Left colon (tissue), 2 donors: Measurements from ENCODE around the gene G0S2. TPM values are rescaled to one million over a fixed set of nuclear protein-coding genes. Genes with fewer than 3 reads are reported as not detected.
"Not testable (repeated sequence)": the region's sequence is repeated elsewhere in the genome, so short reads cannot be mapped to it uniquely, and the experiment has no call there.

ENCODE experiments used
- ATAC-seq: fragments of 200-7000 bp; cut with Tn5 transposase; one replicate; pipeline ENCODE4 v1.9.1; 2020; ENCODE audit warnings: mild to moderate bottlenecking, moderate library complexity
- DNase-seq, 2 donors: peaks; one replicate each; pipeline ENCODE4 v3.0.0-alpha.2; 2020
- intact Hi-C, 2 donors: fragments of 100-400 bp; cut with DNase I in 1 of 2; cut with micrococcal nuclease in 1 of 2; formaldehyde crosslinking; loops; one replicate each; pipeline versions ENCODE4 v1.11.2 to v1.14.0; 2022; cut with DNase I, micrococcal nuclease
- total RNA-seq, 2 donors: library from RNA; stranded (reverse); fragmentation: NEBNext Ultra II Directional; extraction: Animal tissue kit (Norgen Biotek cat#: 25700); gene quantifications; one replicate each; pipeline ENCODE4 v1.2.1, GENCODE V29; 2021
- donor health status: DM: no; HTN: no; CAD: no.
- donor health status: DM: yes; HTN: yes; CAD: no.

Gene G0S2
- total RNA-seq, 2 donors from 2014 or later = 4.4 to 5.9 TPM

DNA sequence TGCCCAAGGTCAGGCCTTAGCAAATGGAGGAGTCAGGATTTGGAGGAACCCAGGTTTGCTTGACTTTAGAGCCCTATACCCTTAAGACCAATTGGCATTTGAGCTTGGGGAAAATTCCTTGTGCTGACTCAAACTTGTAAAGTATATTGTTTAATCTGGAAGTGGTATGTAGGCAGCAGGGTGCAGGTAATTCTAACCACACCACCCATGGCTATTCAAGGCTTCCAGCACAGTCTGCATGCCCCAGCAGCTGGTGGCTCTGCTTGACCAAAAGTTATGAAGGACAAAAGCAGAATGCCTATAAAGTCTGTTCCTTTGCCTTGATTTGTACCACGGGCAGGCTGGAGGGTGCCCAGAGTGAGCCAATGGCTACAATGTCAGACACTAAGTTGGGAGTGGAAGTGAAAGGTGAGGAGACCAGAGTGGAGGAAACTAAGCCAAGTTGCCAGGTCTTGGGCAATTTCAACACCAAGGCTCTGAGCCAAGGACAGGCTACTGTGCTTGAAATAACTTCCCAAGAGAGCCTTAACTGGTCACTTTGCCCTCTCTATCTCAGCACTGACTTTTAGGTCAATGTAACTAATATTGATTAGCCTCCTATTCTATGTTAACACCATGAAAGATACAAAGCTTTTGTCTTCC lies 4.7 kb upstream of the G0S2 start:
- DNase-seq (no peak), ATAC-seq (peak; percentile 13)
- intact Hi-C loops = no loop called here

DNA sequence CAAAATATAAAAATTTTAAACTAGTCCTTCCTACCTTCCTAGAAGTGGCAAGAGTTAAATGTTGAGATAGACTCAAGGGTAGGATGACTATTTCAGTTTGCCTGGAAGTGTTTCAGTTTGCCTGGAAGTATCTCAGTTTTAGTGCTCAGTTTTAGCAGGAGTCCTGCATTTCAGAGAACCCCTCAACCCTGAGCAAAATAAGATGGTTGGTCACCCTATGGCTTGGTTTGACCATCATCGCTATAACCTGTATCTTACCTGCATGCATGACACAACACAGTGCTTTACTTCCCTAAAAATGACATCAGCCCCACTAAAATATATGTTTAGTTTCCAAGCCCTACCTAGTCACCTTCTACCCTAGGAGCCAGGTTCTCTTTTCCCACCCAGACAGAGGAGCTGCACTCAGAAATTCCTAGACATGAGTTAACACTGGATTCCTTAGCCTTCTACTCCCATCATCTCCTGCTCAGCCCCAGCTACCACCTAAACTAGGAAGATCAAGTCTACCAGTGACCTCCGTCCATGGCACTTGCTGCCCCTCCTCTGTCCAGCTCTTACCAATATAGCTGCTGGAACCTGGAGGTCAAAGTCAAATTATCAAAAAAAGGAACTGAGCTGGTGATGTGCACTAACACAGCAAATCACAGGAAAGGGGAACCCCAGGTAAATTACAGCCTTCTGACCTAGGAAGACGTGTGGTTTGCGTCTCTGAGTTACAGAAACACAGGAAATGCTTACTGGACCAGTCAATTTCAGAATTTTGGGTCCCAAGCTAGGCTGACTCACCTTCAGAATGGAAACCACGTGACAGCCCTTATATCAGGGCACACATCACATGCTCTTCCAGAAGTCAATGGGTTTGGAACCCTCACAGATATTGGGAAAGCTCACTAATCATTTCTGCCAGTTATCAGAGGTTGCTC lies 2.2 kb upstream of the G0S2 start:
- ATAC-seq (no peak), DNase-seq (no peak)
- intact Hi-C loops = no loop called here

DNA sequence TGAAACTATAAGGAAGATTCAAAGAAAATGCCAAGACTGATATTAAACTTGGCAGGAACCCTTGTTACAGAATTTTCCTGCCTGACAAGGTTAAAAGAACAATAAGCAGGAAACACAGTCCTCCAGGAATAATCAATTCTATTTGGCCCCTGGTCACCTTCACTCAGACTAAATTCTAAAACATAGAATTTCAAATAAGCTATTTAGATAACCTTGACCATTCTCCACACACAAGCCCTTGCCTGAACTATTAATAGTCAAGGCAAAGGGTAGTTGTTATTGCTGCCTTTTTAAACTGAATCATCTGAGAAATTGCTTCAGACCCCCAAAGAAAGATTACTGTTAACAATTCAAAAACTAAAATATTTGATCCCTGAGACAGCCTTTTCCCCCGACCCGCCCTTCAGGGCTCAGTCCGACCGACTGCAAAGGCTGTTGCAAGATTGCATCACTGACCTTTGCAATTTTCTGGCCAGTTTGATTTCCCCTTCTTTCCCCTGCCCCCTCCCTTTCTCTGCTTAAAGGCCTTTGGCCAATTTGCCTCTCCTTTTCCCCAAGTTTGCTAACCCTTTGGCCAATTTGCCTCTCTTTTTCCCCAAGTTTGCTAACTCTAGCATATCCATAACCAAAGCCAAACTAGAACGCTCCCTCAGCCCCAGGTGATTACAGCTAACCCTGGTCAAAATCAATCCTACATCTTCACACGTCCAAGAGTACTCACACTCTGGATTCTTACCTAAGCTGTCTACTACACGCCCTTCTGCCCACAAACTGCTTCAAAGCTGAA lies 1.4 kb upstream of the G0S2 start:
- ATAC-seq (no peak), DNase-seq (no peak)
- intact Hi-C loops = no loop called here

DNA sequence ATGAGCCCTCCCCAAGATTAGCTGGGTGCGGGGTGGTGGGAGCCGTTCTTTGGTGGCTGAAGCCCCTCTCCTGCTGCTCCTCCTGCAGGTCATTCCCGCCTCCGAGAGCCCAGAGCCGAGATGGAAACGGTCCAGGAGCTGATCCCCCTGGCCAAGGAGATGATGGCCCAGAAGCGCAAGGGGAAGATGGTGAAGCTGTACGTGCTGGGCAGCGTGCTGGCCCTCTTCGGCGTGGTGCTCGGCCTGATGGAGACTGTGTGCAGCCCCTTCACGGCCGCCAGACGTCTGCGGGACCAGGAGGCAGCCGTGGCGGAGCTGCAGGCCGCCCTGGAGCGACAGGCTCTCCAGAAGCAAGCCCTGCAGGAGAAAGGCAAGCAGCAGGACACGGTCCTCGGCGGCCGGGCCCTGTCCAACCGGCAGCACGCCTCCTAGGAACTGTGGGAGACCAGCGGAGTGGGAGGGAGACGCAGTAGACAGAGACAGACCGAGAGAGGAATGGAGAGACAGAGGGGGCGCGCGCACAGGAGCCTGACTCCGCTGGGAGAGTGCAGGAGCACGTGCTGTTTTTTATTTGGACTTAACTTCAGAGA lies 448 bp downstream of the G0S2 start:
- DNase-seq (peak in 1 of 2 donors; percentile 45), ATAC-seq (peak; percentile 58)
- intact Hi-C loops = no loop called here

DNA sequence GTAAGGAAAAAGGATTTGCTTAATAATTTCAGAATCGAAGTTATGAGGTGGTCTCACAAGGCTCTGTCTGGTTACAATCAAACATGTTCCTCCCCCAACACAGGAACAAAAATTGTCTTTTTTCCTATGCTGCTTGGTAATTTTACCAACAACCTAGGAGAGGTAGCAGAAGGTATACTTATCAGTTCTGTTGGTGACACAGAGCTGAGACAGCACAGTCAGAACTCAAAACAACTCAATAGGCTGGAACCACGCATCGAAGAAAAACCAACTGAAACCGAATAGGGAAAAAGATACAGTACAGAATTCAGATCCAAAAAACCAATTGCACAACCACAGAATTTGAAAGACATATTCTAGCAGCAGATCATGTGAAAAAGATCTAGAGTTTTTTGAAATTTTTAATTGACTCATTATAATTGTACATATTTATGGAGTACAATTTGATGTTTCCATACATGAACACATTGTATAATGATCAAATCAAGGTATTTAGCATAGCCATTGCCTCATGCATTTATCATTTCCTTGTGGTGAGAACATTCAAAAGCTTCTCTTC lies 3.8 kb downstream of the G0S2 start:
- no peak for ATAC-seq
- DNase-seq = no peak
- intact Hi-C loops = no loop called here

DNA sequence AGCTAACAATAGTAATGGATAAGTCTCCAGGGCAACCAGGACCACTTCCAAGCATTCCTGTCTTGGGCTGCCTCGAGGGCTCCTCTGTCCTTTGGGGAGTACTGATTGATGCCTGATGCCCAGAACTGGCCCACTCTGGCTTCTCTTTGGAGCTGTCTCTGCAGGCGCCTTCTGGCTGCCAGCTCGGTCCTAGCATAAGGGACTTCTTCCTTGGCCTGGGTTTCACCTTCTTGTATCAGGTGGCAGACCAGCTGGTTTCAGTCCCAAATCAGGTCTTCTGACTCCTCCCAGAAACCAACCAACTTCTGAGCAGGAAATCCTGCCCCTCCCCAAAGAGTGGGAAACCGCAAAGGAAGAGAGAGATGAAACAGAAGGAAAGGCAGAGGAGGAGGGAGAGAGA lies 10.6 kb downstream of the G0S2 start:
- intact Hi-C loops = no loop called here
- ATAC-seq = no peak

DNA sequence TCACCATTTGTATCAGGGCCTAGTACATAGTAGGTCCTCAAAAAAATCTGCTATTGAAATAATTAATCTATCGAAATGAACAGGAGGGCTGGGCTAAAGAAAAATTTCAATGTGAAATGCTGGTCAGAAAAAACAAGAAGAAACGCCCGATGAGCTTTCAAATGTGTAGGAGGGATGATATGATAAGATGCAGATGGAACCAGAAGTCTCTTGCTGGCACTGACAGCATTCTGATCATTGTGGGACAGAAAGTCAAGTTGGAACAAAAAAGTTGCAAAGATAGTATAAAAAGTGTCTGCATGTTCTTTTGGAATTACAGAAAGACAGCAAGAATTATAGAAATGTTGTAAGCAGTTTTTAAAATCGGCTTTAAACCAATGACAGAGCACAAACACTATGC lies 11.1 kb downstream of the G0S2 start:
- DNase-seq = no peak
- intact Hi-C loops = no loop called here
- ATAC-seq = no peak

More for the DNA sequence above, 10.6 kb downstream of the G0S2 start:
- DNase-seq = no peak

DNA sequence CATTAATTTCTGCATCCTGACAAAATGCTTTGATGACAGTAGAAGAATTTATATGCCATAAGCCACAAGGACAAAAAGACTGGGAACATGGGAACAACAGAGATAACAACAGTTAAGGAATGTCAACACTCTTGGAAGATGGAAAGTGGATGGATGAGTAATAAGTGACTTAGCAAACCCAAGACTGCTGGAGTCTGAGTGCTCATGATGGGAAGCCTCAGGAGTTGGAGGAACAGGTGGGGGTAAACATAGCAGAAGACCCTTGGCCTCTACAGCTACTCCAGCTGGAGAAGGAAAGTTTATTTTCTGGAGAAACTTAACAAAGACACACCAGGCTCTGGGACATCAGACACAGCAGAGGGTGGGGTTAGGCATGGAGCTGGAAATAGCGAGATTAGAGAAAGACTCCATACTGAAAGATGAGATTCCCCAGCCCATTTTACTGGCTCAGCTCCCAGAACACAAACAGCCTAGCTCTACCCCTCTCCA lies 13.6 kb downstream of the G0S2 start:
- DNase-seq (no peak), ATAC-seq (no peak)
- intact Hi-C loops = no loop called here

DNA sequence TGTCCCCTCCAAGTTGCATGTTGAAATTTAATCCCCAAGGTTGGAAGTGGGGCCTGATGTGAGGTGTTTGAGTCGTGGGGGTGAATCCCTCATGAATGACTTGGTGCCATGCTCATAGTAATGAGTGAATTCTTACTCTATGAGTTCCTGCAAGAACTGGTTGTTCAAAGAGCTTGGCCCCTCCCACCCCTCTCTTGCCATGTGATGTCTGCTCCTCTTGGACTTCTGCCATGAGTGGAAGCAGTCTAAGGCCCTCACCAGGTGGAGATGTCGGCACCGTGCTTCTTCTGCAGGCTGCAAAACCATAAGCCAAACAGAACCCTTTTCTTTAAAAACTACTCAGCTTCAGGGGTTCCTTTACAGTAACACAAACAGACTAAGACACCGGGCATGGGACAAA lies 14.3 kb downstream of the G0S2 start:
- DNase-seq (peak in 1 of 2 donors; percentile 23), ATAC-seq (peak; percentile 74)
- intact Hi-C loops = no loop called here

DNA sequence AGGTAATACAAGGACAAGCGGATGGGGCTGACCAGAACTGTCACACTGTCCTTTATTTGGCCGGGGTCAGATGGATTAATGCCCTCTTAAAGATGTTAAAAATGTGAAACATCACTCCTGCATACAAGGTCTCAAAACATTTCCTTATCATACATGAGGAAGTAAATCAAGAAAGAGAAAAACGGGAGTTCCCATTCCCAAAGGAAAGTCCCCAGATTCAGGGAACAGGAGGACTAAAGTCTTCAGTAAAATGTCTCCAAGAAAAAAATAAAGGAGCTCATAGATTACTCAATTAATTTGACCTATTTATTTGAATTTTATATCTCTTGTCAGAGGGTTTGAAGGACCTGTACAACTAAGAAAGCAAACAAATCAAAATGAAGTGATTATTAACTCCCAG lies 16.0 kb downstream of the G0S2 start:
- ATAC-seq (peak; percentile 49), DNase-seq (no peak)
- intact Hi-C loops = loop anchor here in 1 of 2 donors (5.0 to 10.0 kb wide), 3 partner anchors 56 to 114 kb away; no protein-coding TSS in a partner anchor

DNA sequence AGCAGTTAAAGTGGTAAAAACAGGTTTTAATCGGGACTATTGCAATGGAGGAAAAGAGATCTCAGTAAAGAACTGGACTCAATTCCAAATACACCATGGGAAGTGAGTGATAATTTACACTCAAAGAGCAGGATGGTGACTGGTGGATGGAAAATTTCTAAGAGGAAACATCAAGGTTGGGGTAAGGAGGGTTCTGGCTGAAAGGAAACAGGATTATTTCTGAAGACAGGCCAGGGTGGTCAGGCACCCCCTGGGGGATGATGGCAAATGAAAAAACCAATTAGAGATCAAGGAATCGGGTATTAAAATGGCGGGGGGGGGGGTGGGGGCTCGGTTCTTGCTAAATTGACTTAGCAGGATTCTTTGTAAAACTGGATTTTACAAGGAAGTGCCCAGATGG lies 17.1 kb downstream of the G0S2 start:
- intact Hi-C loops = loop anchor here in 1 of 2 donors (5.0 to 10.0 kb wide), 3 partner anchors 57 to 115 kb away; no protein-coding TSS in a partner anchor
- no peak for ATAC-seq
- DNase-seq = no peak

DNA sequence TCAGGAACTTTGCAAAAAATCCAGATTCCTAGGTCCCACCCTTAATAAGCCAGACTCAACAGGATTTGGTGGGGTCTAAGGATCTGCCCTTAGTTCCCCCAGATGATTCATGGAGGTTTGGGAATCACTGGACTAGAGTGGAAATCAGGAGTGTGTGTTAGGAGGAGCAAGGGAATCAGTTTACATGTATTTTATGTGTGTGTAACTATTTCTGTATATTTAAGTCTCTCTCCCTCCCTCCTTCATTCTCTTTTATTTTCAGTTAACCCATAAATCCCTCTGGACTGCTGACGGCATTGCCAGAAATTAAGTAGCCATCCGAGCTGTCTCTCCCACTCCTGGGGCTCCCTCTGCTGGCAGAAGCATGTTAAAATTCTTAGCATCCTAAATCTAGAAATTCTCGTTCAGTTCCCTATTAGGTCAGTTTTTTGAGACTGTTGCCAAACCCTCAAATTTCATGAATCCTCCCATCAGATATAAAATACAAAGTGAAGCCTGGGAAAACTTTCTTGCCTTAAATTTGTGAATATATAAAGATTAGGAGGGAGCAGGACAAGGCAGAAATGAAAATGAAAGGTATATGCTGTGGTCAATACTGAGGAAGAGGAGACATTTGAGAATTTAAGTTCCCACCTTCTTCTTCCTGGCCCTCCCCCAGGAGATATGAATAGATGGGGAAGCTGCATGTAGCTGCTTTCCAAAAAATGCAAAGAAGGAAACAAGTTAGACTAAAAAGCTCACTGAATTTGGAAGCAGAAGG lies 17.7 kb downstream of the G0S2 start:
- DNase-seq = peak; percentile 63 to 82
- ATAC-seq = peak; percentile 68
- intact Hi-C loops = loop anchor here in 1 of 2 donors (5.0 to 10.0 kb wide), 3 partner anchors 58 to 116 kb away; no protein-coding TSS in a partner anchor

DNA sequence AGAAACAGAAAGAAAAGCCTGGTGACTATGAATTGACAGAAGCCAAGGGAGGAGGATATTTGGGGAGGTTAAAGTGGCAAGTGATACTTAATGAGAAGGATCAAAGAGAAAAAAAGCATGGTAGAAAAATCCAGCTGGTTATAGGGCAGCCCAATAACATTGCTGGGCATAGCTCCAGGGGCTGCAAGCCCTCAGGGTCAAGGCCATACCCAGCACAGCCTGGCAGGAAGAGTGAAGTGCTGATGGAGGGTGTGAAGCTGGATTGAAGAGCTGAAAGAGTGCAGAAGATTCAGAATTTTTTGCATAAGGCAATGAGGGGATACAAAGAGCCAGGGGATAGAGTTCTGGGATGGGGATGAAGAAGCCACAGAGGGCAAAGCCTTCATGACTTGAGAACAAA lies 21.5 kb downstream of the G0S2 start:
- no peak for ATAC-seq
- intact Hi-C loops = loop anchor here in 1 of 2 donors (10.0 kb wide), 2 partner anchors 62 to 92 kb away; no protein-coding TSS in a partner anchor
- DNase-seq = no peak

DNA sequence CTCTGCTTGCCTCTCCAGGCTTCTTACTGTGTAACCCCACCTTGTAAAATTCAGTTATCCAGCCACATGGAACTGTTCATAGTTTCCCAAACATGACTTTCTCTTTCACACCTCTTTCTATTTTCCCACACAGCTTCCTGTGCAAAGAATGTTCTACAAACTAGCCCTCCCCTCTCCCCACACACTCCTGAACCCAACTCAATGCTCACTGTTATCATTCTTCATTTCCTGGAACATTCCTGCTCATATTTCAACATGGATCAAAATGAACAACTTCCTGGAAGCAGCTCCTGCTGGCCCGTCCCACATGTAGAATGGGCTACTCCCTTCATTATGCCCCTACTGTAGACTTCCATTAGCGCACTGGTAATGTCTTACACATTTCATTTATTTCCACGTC lies 21.9 kb downstream of the G0S2 start:
- no peak for DNase-seq
- intact Hi-C loops = loop anchor here in 1 of 2 donors (10.0 kb wide), 2 partner anchors 62 to 92 kb away; no protein-coding TSS in a partner anchor
- peak; percentile 45 for ATAC-seq

DNA sequence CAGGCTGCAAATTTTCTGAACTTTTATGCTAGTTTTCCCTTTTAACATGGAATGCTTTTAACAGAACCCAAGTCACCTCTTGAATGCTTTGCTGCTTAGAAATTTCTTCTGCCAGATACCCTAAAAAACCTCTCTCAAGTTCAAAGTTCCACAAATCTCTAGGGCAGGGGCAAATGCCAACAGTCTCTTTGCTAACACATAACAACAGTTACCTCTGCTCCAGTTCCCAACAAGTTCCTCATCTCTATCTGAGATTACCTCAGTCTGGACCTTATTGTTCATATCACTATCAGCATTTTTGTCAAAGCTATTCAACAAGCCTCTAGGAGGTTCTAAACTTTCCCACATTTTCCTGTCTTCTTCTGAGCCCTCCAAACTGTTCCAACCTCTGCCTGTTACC lies 25.5 kb downstream of the G0S2 start:
- ATAC-seq, intact Hi-C loops, DNase-seq: not testable (repeated sequence)

DNA sequence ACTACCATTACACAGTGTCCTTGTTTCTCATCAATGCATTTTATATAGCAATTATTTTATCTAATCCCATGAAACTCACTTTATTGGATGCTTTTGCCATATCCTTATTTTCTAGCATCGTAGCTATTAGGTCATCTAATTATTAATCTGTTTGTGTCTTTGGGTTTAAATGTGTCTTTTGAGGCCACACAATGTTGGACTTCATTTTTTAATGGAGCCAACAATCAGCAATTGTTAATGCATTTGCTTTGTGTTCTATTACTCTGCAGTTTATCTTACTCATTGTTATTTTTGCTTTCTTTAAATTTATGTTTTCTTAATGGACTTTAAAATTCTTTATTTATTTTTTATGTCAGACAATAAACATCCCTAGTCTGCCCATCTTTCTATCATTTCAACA lies 27.6 kb downstream of the G0S2 start:
- intact Hi-C loops = no loop called here
- DNase-seq = no peak
- ATAC-seq = no peak

DNA sequence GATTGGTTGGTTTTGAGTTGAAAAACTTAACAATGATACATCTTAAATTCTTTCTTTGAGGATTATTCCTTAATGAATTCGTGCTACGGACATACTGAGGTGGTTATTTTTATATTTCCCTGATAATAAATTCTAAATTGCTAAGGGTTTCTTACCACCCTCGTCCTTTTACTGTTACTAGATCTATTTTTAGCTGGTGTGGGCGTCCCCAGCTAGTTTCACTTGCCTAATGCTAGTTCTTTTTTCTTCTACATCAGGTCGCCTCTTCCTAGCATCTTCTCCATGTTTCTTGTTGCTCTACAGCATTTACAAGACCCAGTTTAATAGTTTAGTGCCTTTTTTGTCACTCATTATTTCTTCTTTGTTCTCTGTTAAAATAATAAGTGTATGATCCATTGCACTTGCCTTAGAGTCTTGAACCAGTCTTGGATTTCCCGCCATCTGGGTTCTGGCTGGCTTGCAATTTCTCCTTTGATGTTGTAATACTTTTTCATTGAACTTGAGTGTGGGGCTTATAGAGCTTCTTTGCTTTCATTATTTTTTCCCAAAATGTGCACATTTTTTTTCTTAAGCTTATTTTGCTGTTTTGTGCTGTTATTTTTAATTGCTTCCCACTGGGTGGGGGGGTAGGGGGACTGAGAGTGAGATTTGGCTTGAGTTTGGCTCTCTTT lies 28.8 kb downstream of the G0S2 start:
- ATAC-seq = no peak
- no peak for DNase-seq
- intact Hi-C loops = no loop called here
